ENCODE data around the gene AICDA. TPM values are rescaled to one million over a fixed set of nuclear protein-coding genes. Genes with fewer than 3 reads are reported as not detected.
"Not testable (repeated sequence)": the region's sequence is repeated elsewhere in the genome, so short reads cannot be mapped to it uniquely, and the experiment has no call there.

AICDA gene
- total RNA-seq, 1 experiment from 2014 or later: 0.13 TPM

- ChIA-PET CTCF (interaction anchor here (2.6 kb wide), 1 partner anchor 86 kb away, joined by 12 read pairs; no protein-coding TSS in a partner anchor), POLR2A (no interaction called here)
- H3K9me3 Mint-ChIP-seq: peaks cover 18% of the 10 kb centered on the region
- peaks cover 18% of the 10 kb centered on the region for H3K4me1 Mint-ChIP-seq
- no peak overlapping the region for H3K27ac Mint-ChIP-seq
- TF ChIP-seq USF1 (CRISPR knock-in tag; IDR thresholded peaks at IDR 0.05) (no peak), PRDM15 (CRISPR knock-in tag; IDR thresholded peaks at IDR 0.05) (no peak), ATF1 (CRISPR knock-in tag; IDR thresholded peaks at IDR 0.05) (no peak), SP1 (CRISPR knock-in tag; conservative IDR thresholded peaks at IDR 0.05) (no peak), STAT6 (CRISPR knock-in tag; conservative IDR thresholded peaks at IDR 0.05; ENCODE audit: low read depth) (no peak)
- peaks cover 11% of the 10 kb centered on the region for H3K36me3 Mint-ChIP-seq
- H3K4me3 Mint-ChIP-seq: no peak overlapping the region
- ATAC-seq (no peak), DNase-seq (ENCODE audit: low spot score) (no peak)
- H3K27me3 Mint-ChIP-seq (ENCODE audit: low read depth): peaks cover 15% of the 10 kb centered on the region
Measured at GRCh38 chr12:8630131-8630530, 17.5 kb upstream of the AICDA start.

GRCh38 chr12:8629486-8630033, 16.9 kb upstream of the AICDA start:
- CTCF ChIA-PET: interaction anchor here (1.0 to 2.6 kb wide), 5 partner anchors 21 to 261 kb away, joined by 3 to 12 read pairs (median 3); no protein-coding TSS in a partner anchor
- ATAC-seq (no peak), DNase-seq (ENCODE audit: low spot score) (no peak)
- Mint-ChIP-seq H3K36me3 (peaks cover 11% of the 10 kb centered on the region), H3K4me3 (no peak overlapping the region), H3K27me3 (ENCODE audit: low read depth) (peaks cover 14% of the 10 kb centered on the region), H3K27ac (no peak overlapping the region), H3K9me3 (peaks cover 17% of the 10 kb centered on the region), H3K4me1 (peaks cover 12% of the 10 kb centered on the region)
- POLR2A ChIA-PET: no interaction called here
- TF ChIP-seq SP1 (CRISPR knock-in tag; conservative IDR thresholded peaks at IDR 0.05) (no peak), ATF3 (CRISPR knock-in tag; conservative IDR thresholded peaks at IDR 0.05) (no peak), OVOL2 (CRISPR knock-in tag; IDR thresholded peaks at IDR 0.05; ENCODE audit: borderline replicate concordance) (no peak), ESRRA (CRISPR knock-in tag; IDR thresholded peaks at IDR 0.05; ENCODE audit: borderline replicate concordance) (no peak), GTF2I (CRISPR knock-in tag; conservative IDR thresholded peaks at IDR 0.05) (no peak), ZNF423 (CRISPR knock-in tag; IDR thresholded peaks at IDR 0.05) (no peak), GABPB1 (CRISPR knock-in tag; IDR thresholded peaks at IDR 0.05) (no peak), IRF1 (CRISPR knock-in tag; IDR thresholded peaks at IDR 0.05) (no peak)

- ATAC-seq (no peak), DNase-seq (ENCODE audit: low spot score) (no peak)
- Mint-ChIP-seq H3K36me3 (peaks cover 10% of the 10 kb centered on the region), H3K4me3 (no peak overlapping the region), H3K27me3 (ENCODE audit: low read depth) (peaks cover 9% of the 10 kb centered on the region; the same call in 1 of the 2 replicates), H3K4me1 (peaks cover 8% of the 10 kb centered on the region; the same call in 1 of the 2 replicates), H3K9me3 (peaks cover 12% of the 10 kb centered on the region), H3K27ac (no peak overlapping the region)
- no peak for TF ChIP-seq SOX15 (CRISPR knock-in tag; IDR thresholded peaks at IDR 0.05)
- no peak for TF ChIP-seq MLX (CRISPR knock-in tag; IDR thresholded peaks at IDR 0.05)
- no peak for TF ChIP-seq ZNF532 (CRISPR knock-in tag; IDR thresholded peaks at IDR 0.05; ENCODE audit: borderline replicate concordance)
- CTCF ChIA-PET: interaction anchor here (1.0 to 2.6 kb wide), 5 partner anchors 20 to 262 kb away, joined by 3 to 12 read pairs (median 3); no protein-coding TSS in a partner anchor
- POLR2A ChIA-PET: interaction anchor here (1.3 kb wide), 1 partner anchor 11 kb away, joined by 4 read pairs; no protein-coding TSS in a partner anchor
Measured at GRCh38 chr12:8628731-8629130, 16.1 kb upstream of the AICDA start.

- CTCF ChIA-PET: not testable (repeated sequence)
- peaks cover 12% of the 10 kb centered on the region for H3K9me3 Mint-ChIP-seq
- peaks cover 16% of the 10 kb centered on the region for H3K36me3 Mint-ChIP-seq
Measured at GRCh38 chr12:8624750-8625149, 12.1 kb upstream of the AICDA start.

More at GRCh38 chr12:8624750-8625149, 12.1 kb upstream of the AICDA start:
- H3K27ac Mint-ChIP-seq; ATAC-seq; H3K4me3 Mint-ChIP-seq; H3K27me3 Mint-ChIP-seq (ENCODE audit: low read depth); DNase-seq (ENCODE audit: low spot score); H3K4me1 Mint-ChIP-seq; POLR2A ChIA-PET: not testable (repeated sequence)

Data from WTC11 (cell line).